Natural killer cell treated with Interleukin-12 subunit alpha and Interleukin-12 subunit beta and Interleukin-15 and Interleukin-18, amount 100 ng/mL, for 72 hours (primary cell): ENCODE measurements around the gene CCL23. TPM values are rescaled to one million over a fixed set of nuclear protein-coding genes. Genes with fewer than 3 reads are reported as not detected.
A peak's percentile ranks its signal among the peaks of the same experiment; 100 is the strongest.

ENCODE experiments used
- ATAC-seq, 2 donors: fragments of 150-1000 bp; cut with Tn5 transposase in 1 of 2; sonication (Bioruptor Pico), chemical (Tn5 transposase) in 1 of 2; 2 replicates each; pipeline ENCODE4 v1.10.0; 2021
- DNase-seq: peaks from one replicate; pipeline ENCODE4 v3.0.0; 2022; ENCODE audit warnings: low spot score
- H3K27ac Mint-ChIP-seq, 2 donors: 1 replicate in 1 of 2; 2 replicates in 1 of 2; pipeline ENCODE4 v1.8.0; 2022; ENCODE audit warnings: mixed read lengths in 2 of 2, mild to moderate bottlenecking in 1 of 2, moderate library complexity in 1 of 2
- H3K27me3 Mint-ChIP-seq, 2 donors: 1 replicate in 1 of 2; 2 replicates in 1 of 2; pipeline ENCODE4 v1.8.0; 2022; ENCODE audit warnings: mixed read lengths in 2 of 2
- H3K36me3 Mint-ChIP-seq: one replicate; pipeline ENCODE4 v1.8.0; 2022; ENCODE audit warnings: mixed read lengths
- H3K4me1 Mint-ChIP-seq, 2 donors: 1 replicate in 1 of 2; 2 replicates in 1 of 2; pipeline ENCODE4 v1.8.0; 2022; ENCODE audit warnings: low read depth in 2 of 2, mixed read lengths in 2 of 2, mild to moderate bottlenecking in 1 of 2
- H3K4me3 Mint-ChIP-seq: one replicate; pipeline ENCODE4 v1.8.0; 2022; ENCODE audit warnings: mixed read lengths
- H3K9me3 Mint-ChIP-seq: 2 replicates; pipeline ENCODE4 v1.8.0; 2022; ENCODE audit warnings: mixed read lengths
- total RNA-seq, 2 donors: library from RNA; stranded (reverse); gene quantifications; one replicate each; pipeline ENCODE4 v1.2.3, GENCODE V29; 2022

Gene CCL23, protein sequence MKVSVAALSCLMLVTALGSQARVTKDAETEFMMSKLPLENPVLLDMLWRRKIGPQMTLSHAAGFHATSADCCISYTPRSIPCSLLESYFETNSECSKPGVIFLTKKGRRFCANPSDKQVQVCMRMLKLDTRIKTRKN
- total RNA-seq, result 1 to 10 TPM in 1 of 2 donors, not detected in 1; 1.7 TPM

GRCh38 chr17:36017799-36018198, at the start of gene CCL23:
Gene CCL23, minus strand, starts transcription at chr17:36017972. Its CDS starts 75 bp downstream, at chr17:36017897.
- Mint-ChIP-seq H3K9me3 (peaks cover 4% of the 10 kb centered on the region), H3K36me3 (peaks cover 7% of the 10 kb centered on the region), H3K27ac (peak within 1 kb of the TSS; percentile 67 to 90), H3K27me3 (peaks cover 0 to 5% of the 10 kb centered on the region in 2 donors), H3K4me1 (peaks cover 12 to 22% of the 10 kb centered on the region in 2 donors), H3K4me3 (peak within 1 kb of the TSS; percentile 29)
- DNase-seq (no peak), ATAC-seq (peak in 1 of 2 donors; percentile 53)

- peaks cover 65 to 84% of the 10 kb centered on the region in 2 donors for H3K4me1 Mint-ChIP-seq
- peak overlapping the region; percentile 68 for H3K4me3 Mint-ChIP-seq
- peak; percentile 96 to 97 for ATAC-seq
- peaks cover 3% of the 10 kb centered on the region for H3K9me3 Mint-ChIP-seq
- peak; percentile 90 for DNase-seq
- no peaks in the 10 kb centered on the region for H3K27me3 Mint-ChIP-seq
- H3K36me3 Mint-ChIP-seq, result peaks cover 27% of the 10 kb centered on the region
- H3K27ac Mint-ChIP-seq, result peak overlapping the region; percentile 92 to 98
Observed at GRCh38 chr17:36066365-36066985, 48.7 kb upstream of the CCL23 start.

DNA sequence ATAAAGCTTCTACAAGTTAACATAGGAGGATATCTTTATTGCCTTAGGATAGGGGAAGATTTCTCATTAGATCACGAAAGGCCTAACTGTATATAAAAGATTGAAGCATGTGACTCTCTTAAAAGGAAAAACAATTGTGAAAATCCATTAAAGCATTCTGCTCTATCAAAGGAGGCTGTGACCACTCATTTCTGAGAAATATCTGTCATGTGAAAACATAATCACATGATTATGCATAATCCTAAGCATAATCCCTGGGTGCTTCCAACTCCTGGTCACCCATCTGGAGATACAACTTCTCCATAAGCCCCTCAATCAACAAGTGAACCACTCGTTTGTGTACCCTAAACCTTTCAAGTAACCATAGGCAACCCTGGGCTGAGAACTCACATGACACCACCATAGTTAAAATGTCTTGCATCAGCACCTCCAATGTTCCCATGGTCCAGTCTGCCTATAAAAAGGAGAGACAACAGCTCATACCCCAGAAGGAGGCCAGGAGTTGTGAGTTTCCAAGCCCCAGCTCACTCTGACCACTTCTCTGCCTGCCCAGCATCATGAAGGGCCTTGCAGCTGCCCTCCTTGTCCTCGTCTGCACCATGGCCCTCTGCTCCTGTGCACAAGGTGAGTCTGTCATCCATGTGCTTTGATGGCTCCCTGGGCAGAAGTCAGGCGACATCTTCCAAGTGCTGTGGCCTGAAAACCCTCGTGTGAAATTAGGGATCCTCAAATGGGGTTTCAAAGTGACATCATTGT, 46.2 kb upstream of the CCL23 start, which contains the start of gene CCL18:
Gene CCL18, plus strand, starts transcription at position 487 of the 756 bp plus-strand sequence. Its CDS starts 71 bp downstream, at position 558.
- Mint-ChIP-seq H3K4me1 (peaks cover 48 to 68% of the 10 kb centered on the region in 2 donors), H3K27ac (peak within 1 kb of the TSS; percentile 92 to 98), H3K4me3 (peak within 1 kb of the TSS; percentile 68), H3K9me3 (peaks cover 7% of the 10 kb centered on the region), H3K36me3 (peaks cover 35% of the 10 kb centered on the region), H3K27me3 (no peaks in the 10 kb centered on the region)
- DNase-seq, result no peak
- no peak for ATAC-seq

GRCh38 chr17:36060816-36061215, 43.0 kb upstream of the CCL23 start:
- ATAC-seq (no peak), DNase-seq (no peak)
- H3K4me3 Mint-ChIP-seq, result no peak overlapping the region
- peaks cover 35% of the 10 kb centered on the region for H3K36me3 Mint-ChIP-seq
- H3K9me3 Mint-ChIP-seq, result peaks cover 7% of the 10 kb centered on the region
- H3K27me3 Mint-ChIP-seq, result no peaks in the 10 kb centered on the region
- peaks cover 37 to 51% of the 10 kb centered on the region in 2 donors for H3K4me1 Mint-ChIP-seq
- H3K27ac Mint-ChIP-seq, result no peak overlapping the region

GRCh38 chr17:36059406-36059805, 41.6 kb upstream of the CCL23 start:
- H3K9me3 Mint-ChIP-seq, result peaks cover 3% of the 10 kb centered on the region
- ATAC-seq (no peak), DNase-seq (no peak)
- H3K4me3 Mint-ChIP-seq, result no peak overlapping the region
- peaks cover 30 to 45% of the 10 kb centered on the region in 2 donors for H3K4me1 Mint-ChIP-seq
- no peaks in the 10 kb centered on the region for H3K27me3 Mint-ChIP-seq
- H3K36me3 Mint-ChIP-seq, result peaks cover 27% of the 10 kb centered on the region
- H3K27ac Mint-ChIP-seq, result no peak overlapping the region

DNA sequence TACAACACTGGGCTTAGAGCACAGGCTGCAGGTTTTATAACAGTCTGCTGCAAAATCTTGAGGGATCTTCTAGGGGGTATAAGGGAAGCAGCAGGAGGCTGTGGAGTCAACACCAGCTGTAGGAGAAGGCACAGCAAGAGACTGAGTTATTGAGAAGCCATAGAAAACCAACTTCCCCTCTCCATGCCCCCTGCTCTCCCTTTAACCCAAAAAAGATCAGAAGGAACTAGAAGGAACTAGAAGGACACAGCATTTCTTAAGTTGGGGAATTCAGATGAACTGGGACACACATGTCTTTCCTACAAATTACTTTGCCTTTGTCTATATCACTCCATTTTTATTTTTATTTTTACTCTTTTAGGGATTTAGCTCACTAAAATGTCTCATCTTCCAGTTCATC, 40.1 kb upstream of the CCL23 start:
- Mint-ChIP-seq H3K36me3 (peaks cover 13% of the 10 kb centered on the region), H3K27me3 (no peaks in the 10 kb centered on the region), H3K27ac (peak overlapping the region in 1 of 2 donors; percentile 56), H3K4me3 (no peak overlapping the region), H3K4me1 (peaks cover 21 to 32% of the 10 kb centered on the region in 2 donors), H3K9me3 (peaks cover 3% of the 10 kb centered on the region)
- DNase-seq (no peak), ATAC-seq (no peak)

GRCh38 chr17:36055921-36056520, 38.2 kb upstream of the CCL23 start:
- DNase-seq (no peak), ATAC-seq (peak in 1 of 2 donors; percentile 52)
- Mint-ChIP-seq H3K36me3 (peaks cover 12% of the 10 kb centered on the region), H3K4me1 (peaks cover 18 to 26% of the 10 kb centered on the region in 2 donors), H3K9me3 (peaks cover 3% of the 10 kb centered on the region), H3K27me3 (no peaks in the 10 kb centered on the region), H3K27ac (peak overlapping the region; percentile 3 to 6), H3K4me3 (no peak overlapping the region)

- ATAC-seq, result no peak
Observed at GRCh38 chr17:36055171-36055570, 37.4 kb upstream of the CCL23 start.

GRCh38 chr17:36049643-36050042, 31.9 kb upstream of the CCL23 start:
- H3K27me3 Mint-ChIP-seq, result no peaks in the 10 kb centered on the region
- ATAC-seq, result no peak
- H3K27ac Mint-ChIP-seq, result no peak overlapping the region
- no peak overlapping the region for H3K4me3 Mint-ChIP-seq
- no peak for DNase-seq
- peaks cover 0 to 8% of the 10 kb centered on the region in 2 donors for H3K4me1 Mint-ChIP-seq
- peaks cover 32% of the 10 kb centered on the region for H3K36me3 Mint-ChIP-seq
- H3K9me3 Mint-ChIP-seq, result peaks cover 11% of the 10 kb centered on the region

More at GRCh38 chr17:36055171-36055570, 37.4 kb upstream of the CCL23 start:
- peaks cover 18 to 25% of the 10 kb centered on the region in 2 donors for H3K4me1 Mint-ChIP-seq
- H3K4me3 Mint-ChIP-seq, result no peak overlapping the region
- peaks cover 4% of the 10 kb centered on the region for H3K9me3 Mint-ChIP-seq
- DNase-seq, result no peak
- H3K36me3 Mint-ChIP-seq, result peaks cover 17% of the 10 kb centered on the region
- no peaks in the 10 kb centered on the region for H3K27me3 Mint-ChIP-seq
- H3K27ac Mint-ChIP-seq, result peak overlapping the region; percentile 3 to 6

DNA sequence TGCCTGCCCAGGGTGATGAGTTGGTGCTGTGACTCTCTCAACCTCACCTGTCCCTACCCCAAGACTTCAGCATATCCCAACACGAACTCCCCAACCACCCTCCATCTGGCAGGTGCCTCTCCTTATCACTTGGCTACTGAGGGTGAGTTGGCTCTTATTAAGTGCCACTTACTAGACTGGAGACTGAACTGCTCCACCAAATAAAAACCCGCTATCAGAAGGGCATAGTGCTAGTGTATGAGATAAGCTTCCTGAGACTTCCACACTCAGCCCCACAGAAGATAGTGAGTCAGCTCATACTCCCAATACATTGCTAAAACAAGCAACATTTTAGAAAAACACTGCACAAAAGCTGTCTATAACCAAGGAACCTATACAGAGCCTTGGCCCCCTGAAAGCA, 30.3 kb upstream of the CCL23 start:
- Mint-ChIP-seq H3K4me3 (no peak overlapping the region), H3K36me3 (peaks cover 32% of the 10 kb centered on the region), H3K9me3 (peaks cover 11% of the 10 kb centered on the region), H3K27ac (peak overlapping the region in 1 of 2 donors; percentile 13), H3K27me3 (no peaks in the 10 kb centered on the region), H3K4me1 (peaks cover 0 to 8% of the 10 kb centered on the region in 2 donors)
- DNase-seq (no peak), ATAC-seq (no peak)

- Mint-ChIP-seq H3K27me3 (no peaks in the 10 kb centered on the region), H3K36me3 (no peaks in the 10 kb centered on the region), H3K27ac (no peak overlapping the region), H3K9me3 (no peaks in the 10 kb centered on the region), H3K4me3 (no peak overlapping the region), H3K4me1 (peaks cover 0 to 13% of the 10 kb centered on the region in 2 donors)
- DNase-seq (no peak), ATAC-seq (no peak)
Observed at GRCh38 chr17:36036235-36036634, 18.5 kb upstream of the CCL23 start.

DNA sequence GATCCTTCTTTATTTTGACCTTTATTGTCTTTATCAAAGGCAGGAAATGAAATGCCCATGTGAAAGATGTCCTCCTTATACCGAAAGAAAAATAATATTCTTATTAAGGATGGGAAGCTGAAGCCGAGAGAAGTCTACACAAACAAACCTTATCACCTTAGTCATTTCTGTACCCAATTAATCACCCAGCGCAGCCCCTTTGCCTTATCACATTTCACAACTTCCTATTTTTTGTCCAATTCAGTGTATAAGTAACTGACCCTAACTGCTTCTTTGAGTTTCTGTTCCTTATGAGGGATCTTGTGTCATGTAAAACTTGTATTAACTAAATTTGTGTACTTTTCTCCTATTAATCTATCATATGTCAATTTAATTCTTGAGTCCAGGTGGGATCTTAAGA, 16.4 kb upstream of the CCL23 start:
- Mint-ChIP-seq H3K4me1 (peaks cover 0 to 10% of the 10 kb centered on the region in 2 donors), H3K27ac (no peak overlapping the region), H3K4me3 (no peak overlapping the region), H3K9me3 (no peaks in the 10 kb centered on the region), H3K36me3 (no peaks in the 10 kb centered on the region), H3K27me3 (no peaks in the 10 kb centered on the region)
- ATAC-seq (no peak), DNase-seq (no peak)

- H3K4me3 Mint-ChIP-seq, result no peak overlapping the region
- peaks cover 5 to 15% of the 10 kb centered on the region in 2 donors for H3K4me1 Mint-ChIP-seq
- no peaks in the 10 kb centered on the region for H3K27me3 Mint-ChIP-seq
- no peaks in the 10 kb centered on the region for H3K36me3 Mint-ChIP-seq
- no peak overlapping the region for H3K27ac Mint-ChIP-seq
- no peak for DNase-seq
- no peak for ATAC-seq
- no peaks in the 10 kb centered on the region for H3K9me3 Mint-ChIP-seq
Observed at GRCh38 chr17:36030956-36031355, 13.2 kb upstream of the CCL23 start.
